HG03039 (cell line): ENCODE measurements around the gene EDC4.
A peak's percentile ranks its signal among the peaks of the same experiment; 100 is the strongest.

Source experiments
- ATAC-seq: cut with Tn5 transposase; IDR thresholded peaks from one replicate; pipeline ENCODE4 v1.9.1; 2021; ENCODE audit warnings: mild to moderate bottlenecking, moderate library complexity; ENCODE audit not compliant: unreplicated experiment

EDC4 gene

DNA sequence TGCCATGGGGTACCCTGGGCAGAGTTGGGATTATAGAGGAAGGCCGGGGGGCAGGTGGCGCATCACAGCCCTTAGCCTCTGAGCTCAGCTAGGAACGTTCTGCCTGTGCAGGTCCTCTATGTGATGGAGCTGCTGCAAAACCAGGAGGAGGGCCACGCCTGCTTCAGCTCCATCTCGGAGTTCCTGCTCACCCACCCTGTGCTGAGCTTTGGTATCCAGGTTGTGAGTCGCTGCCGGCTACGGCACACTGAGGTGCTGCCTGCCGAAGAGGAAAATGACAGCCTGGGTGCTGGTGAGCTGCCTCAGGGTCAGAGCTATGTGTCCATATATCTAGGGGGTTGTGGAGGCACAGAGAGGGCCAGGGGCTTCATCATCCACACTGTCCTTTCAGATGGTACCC lies 6.0 kb downstream of the EDC4 start:
- ATAC-seq: no peak

DNA sequence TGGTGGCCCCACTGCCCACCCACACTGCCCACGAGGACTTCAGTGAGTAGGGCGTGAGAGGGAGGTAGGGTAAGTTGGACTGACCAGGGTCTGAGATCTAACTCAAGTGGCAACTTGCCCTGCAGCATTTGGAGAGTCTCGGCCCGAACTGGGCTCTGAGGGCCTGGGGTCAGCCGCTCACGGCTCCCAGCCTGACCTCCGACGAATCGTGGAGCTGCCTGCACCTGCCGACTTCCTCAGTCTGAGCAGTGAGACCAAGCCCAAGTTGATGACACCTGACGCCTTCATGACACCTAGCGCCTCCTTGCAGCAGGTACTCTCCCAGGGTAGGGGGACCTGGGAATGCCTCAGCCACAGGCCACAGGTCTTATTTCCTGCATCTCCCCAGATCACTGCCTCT lies 6.6 kb downstream of the EDC4 start:
- no peak for ATAC-seq

DNA sequence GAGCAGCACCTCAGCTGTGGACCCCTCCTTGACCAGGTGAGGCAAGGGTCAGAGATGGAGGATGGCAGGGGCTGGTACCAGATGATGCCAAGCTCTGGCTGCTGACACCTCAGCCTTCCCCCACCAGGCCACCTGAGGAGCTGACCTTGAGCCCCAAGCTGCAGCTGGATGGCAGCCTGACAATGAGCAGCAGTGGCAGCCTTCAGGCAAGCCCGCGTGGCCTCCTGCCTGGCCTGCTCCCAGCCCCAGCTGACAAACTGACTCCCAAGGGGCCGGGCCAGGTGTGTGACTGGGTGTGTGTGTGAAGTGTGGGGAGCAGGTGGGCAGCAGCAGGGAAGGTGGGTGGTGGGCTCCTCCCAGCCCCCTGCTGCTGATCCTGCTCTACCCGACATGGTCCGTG lies 7.1 kb downstream of the EDC4 start:
- ATAC-seq: no peak

DNA sequence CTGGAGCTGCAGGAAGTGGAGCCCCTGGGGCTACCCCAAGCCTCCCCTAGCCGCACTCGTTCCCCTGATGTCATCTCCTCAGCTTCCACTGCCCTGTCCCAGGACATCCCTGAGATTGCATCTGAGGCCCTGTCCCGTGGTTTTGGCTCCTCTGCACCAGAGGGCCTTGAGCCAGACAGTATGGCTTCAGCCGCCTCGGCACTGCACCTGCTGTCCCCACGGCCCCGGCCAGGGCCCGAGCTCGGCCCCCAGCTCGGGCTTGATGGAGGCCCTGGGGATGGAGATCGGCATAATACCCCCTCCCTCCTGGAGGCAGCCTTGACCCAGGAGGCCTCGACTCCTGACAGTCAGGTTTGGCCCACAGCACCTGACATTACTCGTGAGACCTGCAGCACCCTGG lies 7.7 kb downstream of the EDC4 start:
- ATAC-seq: no peak

DNA sequence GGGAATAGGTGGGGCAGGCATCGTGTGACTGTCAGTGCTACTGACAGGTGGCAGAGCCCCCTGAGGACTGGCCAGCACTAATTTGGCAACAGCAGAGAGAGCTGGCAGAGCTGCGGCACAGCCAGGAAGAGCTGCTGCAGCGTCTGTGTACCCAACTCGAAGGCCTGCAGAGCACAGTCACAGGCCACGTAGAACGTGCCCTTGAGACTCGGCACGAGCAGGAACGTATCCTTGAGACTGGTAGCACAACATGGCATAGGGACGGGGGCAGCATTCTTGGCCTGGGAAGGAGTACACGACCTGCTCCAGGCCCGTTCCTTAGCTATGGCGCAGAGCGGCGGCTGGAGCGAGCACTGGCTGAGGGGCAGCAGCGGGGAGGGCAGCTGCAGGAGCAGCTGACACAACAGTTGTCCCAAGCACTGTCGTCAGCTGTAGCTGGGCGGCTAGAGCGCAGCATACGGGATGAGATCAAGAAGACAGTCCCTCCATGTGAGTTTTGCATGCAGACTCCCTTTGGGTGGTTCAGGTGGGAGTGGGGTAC lies 8.8 kb downstream of the EDC4 start:
- no peak for ATAC-seq

DNA sequence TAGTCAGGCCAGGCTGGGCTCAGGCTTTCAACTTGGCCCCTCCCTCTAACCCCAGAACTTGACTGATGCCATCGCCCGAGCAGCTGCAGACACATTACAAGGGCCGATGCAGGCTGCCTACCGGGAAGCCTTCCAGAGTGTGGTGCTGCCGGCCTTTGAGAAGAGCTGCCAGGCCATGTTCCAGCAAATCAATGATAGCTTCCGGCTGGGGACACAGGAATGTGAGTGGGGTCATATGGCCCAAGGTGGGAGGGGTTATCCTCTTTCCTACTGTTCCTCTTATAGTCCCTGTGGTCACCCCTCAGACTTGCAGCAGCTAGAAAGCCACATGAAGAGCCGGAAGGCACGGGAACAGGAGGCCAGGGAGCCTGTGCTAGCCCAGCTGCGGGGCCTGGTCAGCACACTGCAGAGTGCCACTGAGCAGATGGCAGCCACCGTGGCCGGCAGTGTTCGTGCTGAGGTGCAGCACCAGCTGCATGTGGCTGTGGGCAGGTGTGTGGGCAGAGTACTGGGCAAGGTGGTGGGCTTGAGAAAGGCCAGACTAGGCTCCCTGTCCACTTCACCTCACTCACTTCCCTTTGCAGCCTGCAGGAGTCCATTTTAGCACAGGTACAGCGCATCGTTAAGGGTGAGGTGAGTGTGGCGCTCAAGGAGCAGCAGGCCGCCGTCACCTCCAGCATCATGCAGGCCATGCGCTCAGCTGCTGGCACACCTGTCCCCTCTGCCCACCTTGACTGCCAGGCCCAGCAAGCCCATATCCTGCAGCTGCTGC lies 9.7 kb downstream of the EDC4 start:
- no peak for ATAC-seq

DNA sequence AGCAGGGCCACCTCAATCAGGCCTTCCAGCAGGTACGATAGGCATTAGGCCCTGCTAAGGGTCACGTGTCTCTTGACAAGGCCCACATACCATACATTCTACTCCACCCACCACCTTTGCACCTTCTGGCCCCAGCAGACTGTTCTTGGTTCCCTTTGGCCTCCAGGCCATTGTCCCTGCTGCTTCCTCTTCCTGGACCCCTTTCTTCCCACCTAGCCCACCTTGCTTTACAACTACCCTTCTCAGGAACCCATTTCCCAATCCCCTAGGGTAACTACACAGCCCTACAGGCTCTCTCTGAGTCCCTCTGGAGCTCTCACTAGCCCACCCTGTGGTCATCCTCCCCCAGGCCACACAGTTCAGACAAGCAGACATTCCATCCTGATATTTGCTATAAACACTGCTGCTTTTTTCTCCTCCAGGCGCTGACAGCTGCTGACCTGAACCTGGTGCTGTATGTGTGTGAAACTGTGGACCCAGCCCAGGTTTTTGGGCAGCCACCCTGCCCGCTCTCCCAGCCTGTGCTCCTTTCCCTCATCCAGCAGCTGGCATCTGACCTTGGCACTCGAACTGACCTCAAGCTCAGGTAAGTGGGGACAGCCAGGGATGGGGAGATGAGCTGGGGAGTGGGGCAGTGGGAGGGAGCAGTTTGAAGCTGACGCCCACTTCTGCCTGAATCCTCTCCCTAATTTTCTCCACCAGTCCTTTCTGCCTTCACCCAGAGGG lies 10.5 kb downstream of the EDC4 start:
- ATAC-seq: no peak

DNA sequence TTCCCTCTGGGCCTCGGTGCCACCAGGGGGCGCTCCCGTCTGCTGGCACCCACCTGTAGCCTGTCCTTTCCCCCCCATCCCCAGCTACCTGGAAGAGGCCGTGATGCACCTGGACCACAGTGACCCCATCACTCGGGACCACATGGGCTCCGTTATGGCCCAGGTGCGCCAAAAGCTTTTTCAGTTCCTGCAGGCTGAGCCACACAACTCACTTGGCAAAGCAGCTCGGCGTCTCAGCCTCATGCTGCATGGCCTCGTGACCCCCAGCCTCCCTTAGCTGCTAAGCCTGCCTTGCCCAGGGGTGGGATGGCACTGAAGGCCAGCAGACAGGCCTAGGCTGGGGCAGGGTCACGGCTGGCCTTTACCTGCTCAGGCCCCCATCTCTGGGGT lies 11.0 kb downstream of the EDC4 start:
- ATAC-seq: no peak

DNA sequence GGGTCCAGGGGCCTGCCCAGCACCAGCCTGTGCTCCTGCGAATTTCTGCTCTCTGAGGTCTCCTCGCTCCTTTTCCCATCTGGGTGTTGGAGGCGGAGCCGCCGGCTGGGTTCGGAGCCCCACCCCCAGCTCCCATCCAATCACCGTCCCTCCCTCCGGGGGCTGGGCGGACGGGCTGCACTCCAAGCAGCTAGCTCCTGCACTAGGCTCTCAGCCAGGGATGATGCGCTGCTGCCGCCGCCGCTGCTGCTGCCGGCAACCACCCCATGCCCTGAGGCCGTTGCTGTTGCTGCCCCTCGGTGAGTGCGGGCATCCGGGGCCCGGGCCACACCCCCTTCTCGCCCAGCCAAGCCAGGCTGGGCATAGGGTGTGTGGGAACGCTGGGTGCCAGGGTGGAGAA lies 11.8 kb downstream of the EDC4 start, which contains the start of gene NRN1L:
NRN1L (plus strand) TSS at position 202 of the 400 bp plus-strand sequence; CDS start at position 221, 19 bp downstream.
- no peak for ATAC-seq

DNA sequence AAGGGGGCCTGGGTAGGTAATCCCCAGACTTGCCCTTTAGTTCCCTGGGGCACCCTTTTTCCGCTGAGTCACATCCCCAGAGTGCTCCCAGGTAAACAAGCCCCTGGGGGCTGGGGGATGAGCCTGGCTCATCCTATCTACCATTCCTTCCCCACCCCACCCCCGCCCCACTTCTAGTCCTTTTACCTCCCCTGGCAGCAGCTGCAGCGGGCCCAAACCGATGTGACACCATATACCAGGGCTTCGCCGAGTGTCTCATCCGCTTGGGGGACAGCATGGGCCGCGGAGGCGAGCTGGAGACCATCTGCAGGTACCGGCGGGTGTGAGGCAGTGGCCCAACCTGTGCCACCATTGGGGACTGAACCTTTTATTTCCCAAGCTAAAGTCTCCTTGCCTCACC lies 12.7 kb downstream of the EDC4 start:
- no peak for ATAC-seq

DNA sequence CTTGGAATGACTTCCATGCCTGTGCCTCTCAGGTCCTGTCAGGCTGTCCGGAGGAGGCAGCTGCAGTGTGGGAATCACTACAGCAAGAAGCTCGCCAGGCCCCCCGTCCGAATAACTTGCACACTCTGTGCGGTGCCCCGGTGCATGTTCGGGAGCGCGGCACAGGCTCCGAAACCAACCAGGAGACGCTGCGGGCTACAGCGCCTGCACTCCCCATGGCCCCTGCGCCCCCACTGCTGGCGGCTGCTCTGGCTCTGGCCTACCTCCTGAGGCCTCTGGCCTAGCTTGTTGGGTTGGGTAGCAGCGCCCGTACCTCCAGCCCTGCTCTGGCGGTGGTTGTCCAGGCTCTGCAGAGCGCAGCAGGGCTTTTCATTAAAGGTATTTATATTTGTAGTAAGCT lies 13.1 kb downstream of the EDC4 start:
- ATAC-seq: no peak

DNA sequence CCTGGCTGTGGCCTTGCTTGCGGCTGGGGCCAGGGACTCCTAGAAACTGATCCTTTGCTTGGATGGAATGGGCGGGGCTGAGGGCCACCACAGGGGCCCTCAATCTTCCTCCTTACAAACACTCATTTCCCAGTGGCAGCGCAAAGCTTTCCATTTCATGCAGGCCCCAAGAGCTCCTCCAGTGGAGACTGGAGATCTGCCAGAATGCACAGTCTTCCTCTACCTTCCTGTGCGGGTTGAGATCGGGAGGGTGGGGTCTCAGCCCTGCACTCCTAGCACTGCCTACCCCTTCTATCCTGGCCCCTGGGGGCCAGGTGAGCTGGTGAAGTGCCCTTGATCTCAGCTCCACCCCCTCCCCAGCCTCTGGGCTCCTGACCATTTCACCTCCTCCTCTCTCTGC lies 13.5 kb downstream of the EDC4 start:
- ATAC-seq: no peak

DNA sequence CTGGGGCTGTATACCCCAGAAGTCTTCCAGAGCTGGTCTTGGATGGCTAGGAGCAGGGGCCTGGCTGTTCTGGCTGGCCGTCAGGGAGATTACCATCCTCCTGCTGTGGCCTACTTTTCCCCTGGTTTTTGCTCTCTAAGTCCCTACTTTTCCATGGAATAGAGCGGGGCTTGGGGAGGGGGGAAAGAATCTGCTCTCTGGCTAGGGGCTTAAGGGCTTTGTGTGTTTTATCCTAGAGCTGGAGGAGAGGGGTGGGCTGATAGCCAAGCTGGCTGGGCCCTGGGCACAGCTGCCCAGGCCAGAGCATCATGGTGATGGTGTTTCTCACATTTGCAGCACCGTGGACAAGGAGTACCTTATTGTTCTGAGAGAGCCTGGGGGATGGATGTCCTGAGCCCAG lies 15.5 kb downstream of the EDC4 start:
- ATAC-seq: no peak

DNA sequence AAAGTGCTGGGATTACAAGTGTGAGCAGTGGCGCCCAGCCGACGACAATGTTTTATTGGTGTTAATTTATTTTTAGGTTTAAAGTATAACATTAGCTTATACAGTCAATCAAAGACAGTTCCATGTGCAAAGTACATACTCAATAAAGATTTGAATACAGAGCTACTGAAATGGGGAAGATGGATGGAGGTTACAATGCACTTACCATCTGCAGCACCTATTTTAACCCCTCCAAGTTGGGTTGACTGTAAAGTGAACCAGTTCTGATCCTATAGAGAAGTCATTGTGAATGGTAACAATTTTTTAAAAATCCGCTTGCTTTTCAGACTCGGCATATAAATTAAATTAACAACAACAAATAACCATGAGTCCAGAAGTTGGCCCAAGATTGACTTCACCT lies 19.5 kb downstream of the EDC4 start:
- ATAC-seq: no peak

DNA sequence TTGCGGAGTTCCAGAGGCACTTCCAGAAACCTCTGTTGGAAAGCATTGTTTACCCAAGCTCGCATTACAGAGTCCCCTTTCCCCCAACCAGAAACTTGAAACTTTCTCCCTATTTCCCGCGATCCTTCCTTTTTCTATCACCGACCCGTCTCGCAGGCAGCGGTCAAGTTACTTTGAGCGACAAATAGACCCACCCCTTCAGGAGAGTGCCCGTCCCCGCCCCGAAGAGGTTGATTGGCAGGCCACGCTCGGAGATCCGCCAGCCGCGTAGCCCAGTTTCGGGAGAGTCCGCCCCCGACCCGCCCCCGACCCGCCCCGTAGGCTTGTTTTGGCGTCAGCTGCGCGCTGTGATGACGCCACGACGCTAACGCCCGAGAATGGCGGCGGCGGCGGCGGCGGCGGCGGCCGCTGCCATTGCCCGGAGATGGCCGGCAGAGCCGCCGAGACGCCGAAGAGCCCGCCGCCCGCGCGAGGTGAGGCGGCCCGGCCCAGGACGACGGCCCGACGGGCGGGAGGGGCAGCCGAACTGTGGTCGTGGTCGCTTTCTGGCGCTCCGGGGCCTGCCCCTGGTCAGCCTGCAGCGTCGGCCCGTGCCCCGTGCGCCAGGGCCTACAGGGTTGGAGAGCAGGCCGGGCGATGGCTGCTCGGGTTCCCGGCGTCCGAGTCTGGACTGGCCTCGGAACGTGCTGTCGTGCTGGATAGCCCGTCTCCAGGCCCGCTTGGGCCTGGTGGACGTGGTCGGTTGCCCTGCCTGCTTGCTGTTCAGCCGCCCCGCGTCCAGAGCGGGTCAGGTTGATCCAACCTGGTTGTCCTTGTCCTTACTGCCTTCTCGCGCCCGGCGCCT lies 20.3 kb downstream of the EDC4 start, which contains the start of gene PSKH1:
PSKH1 (plus strand) TSS at position 356 of the 844 bp plus-strand sequence. CDS start 15,496 bp downstream, outside the sequence.
- peak; percentile 77 for ATAC-seq

DNA sequence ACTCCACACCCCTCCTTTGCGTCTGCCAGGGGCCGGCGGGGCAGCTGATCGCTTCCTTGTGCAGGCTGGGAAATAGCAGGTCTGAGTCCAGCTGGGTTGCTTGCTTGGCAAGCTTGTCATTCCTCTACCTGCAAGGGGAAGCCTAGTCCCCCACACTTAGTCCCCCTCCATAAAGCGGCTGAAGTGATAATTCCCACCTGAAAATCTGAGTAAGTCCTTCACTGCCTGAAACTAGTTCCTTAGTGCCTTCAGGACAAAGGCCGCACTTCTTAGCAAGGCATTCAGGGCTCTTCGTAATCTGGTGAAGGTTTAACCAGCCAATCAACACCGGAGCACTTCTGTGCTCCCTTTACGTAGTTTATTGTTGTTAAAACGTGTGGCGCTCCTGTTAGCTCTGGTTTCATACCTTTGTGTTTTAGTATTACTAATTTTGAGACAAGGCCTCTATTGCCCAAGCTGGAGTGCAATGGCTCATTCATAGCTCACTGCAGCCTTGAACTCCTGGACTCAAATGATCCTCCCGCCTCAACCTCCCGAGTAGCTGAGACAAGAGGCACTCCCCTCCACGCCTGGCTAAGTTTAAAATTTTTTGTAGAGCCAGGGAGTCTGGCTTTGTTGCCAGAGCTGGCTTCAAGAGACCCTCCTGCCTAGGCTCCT lies 21.0 kb downstream of the EDC4 start:
- ATAC-seq: peak; percentile 24

DNA sequence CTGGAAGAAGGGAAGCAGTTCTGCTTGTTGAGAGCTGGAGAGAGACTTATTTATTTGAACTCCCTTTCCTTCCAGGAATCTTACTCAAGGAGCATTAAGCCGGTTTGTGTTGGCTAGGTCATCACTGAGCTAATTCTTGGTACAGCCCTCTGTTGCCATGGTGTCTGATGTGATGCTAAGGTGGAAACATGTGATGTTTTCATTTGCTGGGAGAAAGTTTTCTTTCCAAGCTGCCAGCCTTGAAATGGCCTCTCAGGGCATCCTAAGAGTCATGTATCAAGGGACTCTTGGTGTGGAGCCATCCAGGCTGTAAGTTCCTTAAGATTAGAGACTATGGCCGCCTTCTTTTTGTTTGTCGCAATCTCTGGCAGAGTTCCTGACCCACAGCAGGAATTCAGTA lies 24.4 kb downstream of the EDC4 start:
- ATAC-seq: no peak

DNA sequence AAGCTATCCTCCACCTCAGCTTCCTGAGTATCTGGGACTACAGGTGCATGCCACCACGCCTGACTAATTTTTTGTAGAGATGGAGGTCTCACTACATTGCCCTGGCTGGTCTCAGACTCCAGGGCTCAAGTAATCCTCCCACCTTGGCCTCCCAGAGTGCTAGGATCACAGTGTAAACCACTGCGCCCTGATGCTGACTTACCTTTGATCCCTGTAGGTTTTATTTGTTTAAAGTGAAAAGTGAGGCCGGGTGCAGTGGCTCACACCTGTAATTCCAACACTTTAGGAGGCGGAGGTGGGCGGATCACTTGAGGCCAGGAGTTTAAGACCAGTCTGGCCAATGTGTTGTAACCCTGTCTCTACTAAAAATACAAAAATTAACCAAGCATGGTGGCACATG lies 28.9 kb downstream of the EDC4 start:
- ATAC-seq: no peak

DNA sequence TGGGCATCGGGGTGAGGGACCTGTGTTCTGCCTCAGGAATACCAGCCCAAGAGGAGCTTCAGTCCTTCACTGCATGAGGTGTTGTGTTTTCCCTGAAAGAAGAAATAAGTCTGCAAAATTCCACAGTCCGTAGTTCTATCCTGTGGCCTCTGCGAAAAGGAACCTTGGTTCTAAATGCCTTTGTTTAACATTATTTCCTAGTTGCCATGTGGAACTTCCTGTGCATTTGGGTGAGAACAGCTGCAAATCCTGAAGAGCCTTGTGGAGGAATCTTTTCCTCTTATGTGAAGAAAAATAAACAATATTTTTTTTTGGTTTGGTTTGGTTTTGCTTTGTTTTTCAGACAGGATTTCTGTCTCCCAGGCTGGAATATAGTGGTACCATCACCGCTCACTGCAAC lies 30.0 kb downstream of the EDC4 start:
- ATAC-seq: no peak

DNA sequence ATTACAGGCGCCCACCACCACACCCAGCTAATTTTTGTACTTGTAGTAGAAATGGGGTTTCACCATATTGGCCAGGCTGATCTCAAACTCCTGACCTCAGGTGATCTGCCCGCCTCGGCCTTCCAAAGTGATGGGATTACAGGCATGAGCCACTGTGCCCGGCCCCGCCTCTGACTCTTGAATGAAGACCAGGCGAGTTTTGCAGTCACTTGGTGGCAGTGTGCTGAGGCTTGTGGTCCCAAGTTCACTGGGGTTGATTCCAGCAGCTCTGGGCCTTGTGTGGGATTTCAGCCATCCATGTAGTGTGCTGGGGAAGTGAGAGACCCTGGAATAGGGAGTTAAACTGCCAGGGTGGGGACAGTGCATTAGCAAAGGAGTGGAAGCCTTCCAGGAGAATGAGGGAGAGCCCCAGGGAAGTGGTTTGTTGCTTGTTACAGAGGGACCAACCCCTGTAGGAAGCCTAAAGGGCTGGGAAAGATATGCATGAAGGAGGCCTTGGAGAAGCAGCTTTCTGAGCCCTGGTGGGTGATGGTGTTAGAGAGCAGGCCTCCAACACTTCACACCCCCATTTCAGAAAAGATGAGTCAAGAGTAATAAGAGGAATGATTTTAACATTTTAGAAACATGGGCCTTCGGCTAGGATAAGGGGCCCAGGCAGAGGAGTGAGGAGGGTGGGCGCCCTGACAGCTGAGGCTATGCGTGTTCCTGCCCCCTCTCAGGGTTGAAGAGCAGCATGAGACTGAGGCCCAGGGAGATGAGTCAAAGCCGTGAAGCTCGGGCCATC lies 34.7 kb downstream of the EDC4 start:
- ATAC-seq: no peak
